ENCODE data around the gene RBFOX2. TPM values are rescaled to one million over a fixed set of nuclear protein-coding genes. Genes with fewer than 3 reads are reported as not detected.

Gene RBFOX2
- total and polyA plus RNA-seq, 2 donors (not counting 1 experiment from before 2014, with no cell fraction given), result not detected

DNA sequence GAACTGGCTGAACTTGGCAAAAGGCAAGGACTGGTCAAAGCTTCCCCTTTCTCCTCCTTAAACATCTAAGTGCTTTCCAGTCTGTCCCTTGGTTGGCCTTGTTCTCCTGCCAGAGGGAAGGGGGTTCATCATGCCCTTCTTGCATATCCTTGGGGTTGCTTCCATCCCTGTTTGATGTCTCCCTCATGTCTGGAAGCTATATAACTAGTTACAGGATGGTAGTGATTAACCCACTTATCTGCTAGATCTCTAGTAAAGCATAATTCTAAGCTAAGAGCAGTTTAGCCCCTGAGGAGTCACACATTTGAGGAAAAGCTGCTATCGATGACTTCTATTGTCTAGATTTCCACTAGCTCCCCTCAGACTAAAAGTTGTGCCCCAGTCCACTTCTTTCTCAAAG is 288.0 kb downstream of the RBFOX2 start:
- no peak for ATAC-seq (ENCODE audit: low read depth)
- no peak overlapping the region for H3K9ac ChIP-seq (ENCODE audit: low read length)
- H3K4me3 ChIP-seq (ENCODE audit: control extremely low read depth in 1 of 5, extremely low read depth in 1 of 5, insufficient read depth in 1 of 5, low read depth in 2 of 5, low read length in 4 of 5), result no peak overlapping the region
- H3K36me3 ChIP-seq (replicated peaks in 1 of 2; ENCODE audit: control extremely low read depth in 1 of 2, control insufficient read depth in 1 of 2, extremely low read depth in 1 of 2, insufficient read depth in 2 of 2, low read length in 1 of 2), result no peaks in the 10 kb centered on the region
- intact Hi-C loops (cut with micrococcal nuclease), result no loop called here
- H2AFZ ChIP-seq (ENCODE audit: insufficient read depth, low read depth, low read length, poor library complexity, severe bottlenecking), result no peak overlapping the region
- DNase-seq, result no peak
- no peak overlapping the region for H3K27ac Mint-ChIP-seq
- H3K27ac ChIP-seq (ENCODE audit: low read length in 2 of 2), result no peak overlapping the region
- TF ChIP-seq, protein P1, sequence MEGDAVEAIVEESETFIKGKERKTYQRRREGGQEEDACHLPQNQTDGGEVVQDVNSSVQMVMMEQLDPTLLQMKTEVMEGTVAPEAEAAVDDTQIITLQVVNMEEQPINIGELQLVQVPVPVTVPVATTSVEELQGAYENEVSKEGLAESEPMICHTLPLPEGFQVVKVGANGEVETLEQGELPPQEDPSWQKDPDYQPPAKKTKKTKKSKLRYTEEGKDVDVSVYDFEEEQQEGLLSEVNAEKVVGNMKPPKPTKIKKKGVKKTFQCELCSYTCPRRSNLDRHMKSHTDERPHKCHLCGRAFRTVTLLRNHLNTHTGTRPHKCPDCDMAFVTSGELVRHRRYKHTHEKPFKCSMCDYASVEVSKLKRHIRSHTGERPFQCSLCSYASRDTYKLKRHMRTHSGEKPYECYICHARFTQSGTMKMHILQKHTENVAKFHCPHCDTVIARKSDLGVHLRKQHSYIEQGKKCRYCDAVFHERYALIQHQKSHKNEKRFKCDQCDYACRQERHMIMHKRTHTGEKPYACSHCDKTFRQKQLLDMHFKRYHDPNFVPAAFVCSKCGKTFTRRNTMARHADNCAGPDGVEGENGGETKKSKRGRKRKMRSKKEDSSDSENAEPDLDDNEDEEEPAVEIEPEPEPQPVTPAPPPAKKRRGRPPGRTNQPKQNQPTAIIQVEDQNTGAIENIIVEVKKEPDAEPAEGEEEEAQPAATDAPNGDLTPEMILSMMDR (IDR thresholded peaks at IDR 0.05), result no peak
- no peak for TF ChIP-seq EZH2 (IDR thresholded peaks at IDR 0.05; ENCODE audit: borderline replicate concordance, insufficient read depth, low read depth, low read length, poor library complexity, severe bottlenecking)
- H3K27me3 ChIP-seq (replicated peaks in 1 of 4; ENCODE audit: control extremely low read depth in 1 of 4, control insufficient read depth in 3 of 4, insufficient read depth in 4 of 4, low read length in 3 of 4), result peaks cover 2 to 67% (median 57%) of the 10 kb centered on the region in 4 experiments
- no peaks in the 10 kb centered on the region for H3K79me2 ChIP-seq (ENCODE audit: control insufficient read depth, insufficient read depth, low read length)
- no CpG with 5 or more reads among the region's 1 CpG for WGBS (ENCODE audit: insufficient coverage)
- ChIA-PET CTCF (no interaction called here), POLR2A (no interaction called here)
- H3K4me1 ChIP-seq (ENCODE audit: control insufficient read depth in 2 of 2, insufficient read depth in 2 of 2, low read length in 2 of 2), result peaks cover 3 to 12% of the 10 kb centered on the region in 2 donors
- H3K9me3 Mint-ChIP-seq (ENCODE audit: insufficient read depth), result no peaks in the 10 kb centered on the region
- H3K4me1 Mint-ChIP-seq, result peaks cover 7% of the 10 kb centered on the region
- H3K4me2 ChIP-seq (replicated peaks; ENCODE audit: low read depth, low read length, poor library complexity, severe bottlenecking), result no peak overlapping the region
- H3K4me3 Mint-ChIP-seq, result no peak overlapping the region
- peaks cover 85% of the 10 kb centered on the region for H3K27me3 Mint-ChIP-seq
- peaks cover 0 to 2% (median 0%) of the 10 kb centered on the region in 3 donors for H3K9me3 ChIP-seq (ENCODE audit: control extremely low read depth in 1 of 3, control insufficient read depth in 2 of 3, insufficient read depth in 1 of 3, low read length in 2 of 3)
- H4K20me1 ChIP-seq (ENCODE audit: control insufficient read depth, insufficient read depth, low read length, poor library complexity, severe bottlenecking), result no peaks in the 10 kb centered on the region

DNA sequence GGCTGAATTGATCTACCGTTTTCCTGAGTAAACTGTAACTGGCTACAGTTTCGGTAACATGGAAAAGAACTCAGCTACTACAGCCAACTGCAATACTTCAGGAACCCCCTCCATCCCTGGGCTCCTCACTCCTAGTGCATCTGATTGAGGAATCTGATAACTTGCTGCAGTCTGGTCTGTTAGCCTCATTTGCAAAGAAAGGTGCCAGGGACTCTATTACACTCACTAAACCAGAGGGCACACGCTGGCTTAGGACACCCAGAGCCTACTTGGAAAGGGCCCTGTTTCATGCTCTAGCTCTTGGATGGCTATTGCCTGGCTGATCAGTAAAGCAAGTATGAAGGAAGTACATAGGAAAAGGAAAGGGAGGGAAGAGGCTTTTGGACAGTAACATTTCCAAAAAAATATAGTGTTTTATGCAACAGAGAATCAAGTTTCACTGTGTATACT is 288.7 kb downstream of the RBFOX2 start:
- H2AFZ ChIP-seq (ENCODE audit: insufficient read depth, low read depth, low read length, poor library complexity, severe bottlenecking), result no peak overlapping the region
- H3K27me3 ChIP-seq (replicated peaks in 1 of 4; ENCODE audit: control extremely low read depth in 1 of 4, control insufficient read depth in 3 of 4, insufficient read depth in 4 of 4, low read length in 3 of 4), result peaks cover 0 to 61% (median 54%) of the 10 kb centered on the region in 4 experiments
- ChIA-PET CTCF (no interaction called here), POLR2A (no interaction called here)
- H3K36me3 ChIP-seq (replicated peaks in 1 of 2; ENCODE audit: control extremely low read depth in 1 of 2, control insufficient read depth in 1 of 2, extremely low read depth in 1 of 2, insufficient read depth in 2 of 2, low read length in 1 of 2), result no peaks in the 10 kb centered on the region
- H3K9me3 ChIP-seq (ENCODE audit: control extremely low read depth in 1 of 3, control insufficient read depth in 2 of 3, insufficient read depth in 1 of 3, low read length in 2 of 3), result peaks cover 0 to 2% (median 0%) of the 10 kb centered on the region in 3 donors
- no peak overlapping the region for H3K4me3 ChIP-seq (ENCODE audit: control extremely low read depth in 1 of 5, extremely low read depth in 1 of 5, insufficient read depth in 1 of 5, low read depth in 2 of 5, low read length in 4 of 5)
- ATAC-seq (ENCODE audit: low read depth), result no peak
- no peak overlapping the region for H3K9ac ChIP-seq (ENCODE audit: low read length)
- no peaks in the 10 kb centered on the region for H4K20me1 ChIP-seq (ENCODE audit: control insufficient read depth, insufficient read depth, low read length, poor library complexity, severe bottlenecking)
- DNase-seq, result no peak
- H3K9me3 Mint-ChIP-seq (ENCODE audit: insufficient read depth), result no peaks in the 10 kb centered on the region
- intact Hi-C loops (cut with micrococcal nuclease), result no loop called here
- H3K27me3 Mint-ChIP-seq, result peaks cover 82% of the 10 kb centered on the region
- H3K4me1 Mint-ChIP-seq, result peaks cover 7% of the 10 kb centered on the region
- no peak overlapping the region for H3K27ac Mint-ChIP-seq
- WGBS (ENCODE audit: insufficient coverage), result 92% methylated on average over 2 of the region's 3 CpGs
- H3K79me2 ChIP-seq (ENCODE audit: control insufficient read depth, insufficient read depth, low read length), result no peaks in the 10 kb centered on the region
- TF ChIP-seq, protein P1 (IDR thresholded peaks at IDR 0.05), result no peak
- no peak for TF ChIP-seq EZH2 (IDR thresholded peaks at IDR 0.05; ENCODE audit: borderline replicate concordance, insufficient read depth, low read depth, low read length, poor library complexity, severe bottlenecking)
- H3K4me2 ChIP-seq (replicated peaks; ENCODE audit: low read depth, low read length, poor library complexity, severe bottlenecking), result no peak overlapping the region
- no peak overlapping the region for H3K27ac ChIP-seq (ENCODE audit: low read length in 2 of 2)
- H3K4me3 Mint-ChIP-seq, result no peak overlapping the region
- H3K4me1 ChIP-seq (ENCODE audit: control insufficient read depth in 2 of 2, insufficient read depth in 2 of 2, low read length in 2 of 2), result peaks cover 3 to 11% of the 10 kb centered on the region in 2 donors

All from B cell (primary cell).